Measurements from ENCODE around the gene CGB2.
"Not testable (repeated sequence)": the region's sequence is repeated elsewhere in the genome, so short reads cannot be mapped to it uniquely, and the experiment has no call there.

CGB2 gene

GRCh38 chr19:49070416-49070815 is 38.7 kb downstream of the CGB2 start:
- DNase-seq, result no peak

GRCh38 chr19:49071860-49072547 is 40.3 kb downstream of the CGB2 start:
- no peak for DNase-seq

GRCh38 chr19:49073514-49074378 is 42.1 kb downstream of the CGB2 start:
- DNase-seq, result no peak

- DNase-seq, result not testable (repeated sequence)
These were observed 43.2 kb downstream of the CGB2 start for GRCh38 chr19:49074869-49075268.

- no peak for DNase-seq
These were observed 48.7 kb downstream of the CGB2 start for GRCh38 chr19:49080392-49080791.

GRCh38 chr19:49081273-49081672 is 49.6 kb downstream of the CGB2 start:
- no peak for DNase-seq

Data from T-helper 9 cell (primary cell).